ENCODE data around the gene DAZAP1. TPM values are rescaled to one million over a fixed set of nuclear protein-coding genes. Genes with fewer than 3 reads are reported as not detected.

Gene DAZAP1
- total and polyA plus RNA-seq, 2 of the 4 experiments (the other 2 are of a cell fraction): 22.0 to 62.8 TPM

GRCh38 chr19:1392939-1393530 lies 14.4 kb upstream of the DAZAP1 start:
- H2AFZ ChIP-seq (replicated peaks; ENCODE audit: low read length, poor library complexity): no peak overlapping the region
- no peak overlapping the region for H4K5ac ChIP-seq (ENCODE audit: low read depth, low read length)
- peaks cover 0 to 12% of the 10 kb centered on the region in 2 experiments; a peak in 2 of 4 replicates for H3K79me1 ChIP-seq (ENCODE audit: low read depth in 1 of 2, low read length in 2 of 2)
- H3K23ac ChIP-seq (ENCODE audit: low read depth, low read length): no peak overlapping the region
- no peak overlapping the region for H3K18ac ChIP-seq (ENCODE audit: low read depth, low read length)
- no peak for ATAC-seq (ENCODE audit: low read depth)
- no peaks in the 10 kb centered on the region for H3K27me3 ChIP-seq (ENCODE audit: control insufficient read depth, insufficient read depth, low read length)
- DNase-seq: no peak
- no peak overlapping the region for H3K4ac ChIP-seq (ENCODE audit: low read depth, low read length)
- ChIA-PET POLR2A (ENCODE audit: unreplicated experiment) (no interaction called here), CTCF (no interaction called here)
- BruUV-seq (replicated peaks): no TSS peak
- no peak overlapping the region for H2BK20ac ChIP-seq (ENCODE audit: low read depth, low read length)
- no peak overlapping the region for H2BK120ac ChIP-seq (ENCODE audit: low read depth, low read length)
- no peak overlapping the region for H3K27ac ChIP-seq (ENCODE audit: insufficient read depth, low read length)
- no peak overlapping the region for H4K91ac ChIP-seq (ENCODE audit: insufficient read depth, low read depth, low read length)
- peaks cover 24% of the 10 kb centered on the region for H3K36me3 ChIP-seq (ENCODE audit: control insufficient read depth, insufficient read depth, low read length)
- H4K8ac ChIP-seq (ENCODE audit: low read depth in 2 of 2, low read length in 2 of 2): no peak overlapping the region
- TF ChIP-seq RCOR1 (IDR thresholded peaks at IDR 0.05; ENCODE audit: insufficient replicate concordance, low read length) (no peak), MAZ (IDR thresholded peaks at IDR 0.05; ENCODE audit: borderline replicate concordance, low read depth, low read length) (no peak), SMC3 (IDR thresholded peaks at IDR 0.05; ENCODE audit: low read depth, low read length) (no peak), BHLHE40 (IDR thresholded peaks at IDR 0.05; ENCODE audit: low read depth, low read length) (no peak), FOS (IDR thresholded peaks at IDR 0.05; ENCODE audit: low read depth, low read length) (no peak), NFE2L2 (IDR thresholded peaks at IDR 0.05; ENCODE audit: low read depth, low read length) (no peak), CEBPB (IDR thresholded peaks at IDR 0.05; ENCODE audit: low read depth, low read length) (no peak), RAD21 (IDR thresholded peaks at IDR 0.05; ENCODE audit: low read length) (no peak), CTCF (conservative IDR thresholded peaks at IDR 0.05; ENCODE audit: low read depth, low read length) (no peak)
- no peak overlapping the region for H2AK9ac ChIP-seq (replicated peaks; ENCODE audit: low read depth, low read length, poor library complexity)
- intact Hi-C loops (cut with micrococcal nuclease): no loop called here
- H3K4me1 ChIP-seq (ENCODE audit: control insufficient read depth, insufficient read depth, low read length): no peaks in the 10 kb centered on the region
- dilution Hi-C loops (cut with HindIII; ENCODE audit: low sequenced_read_pairs, unreplicated experiment): no loop called here
- no peak overlapping the region for H3K9ac ChIP-seq (ENCODE audit: low read depth, low read length)
- H2AK5ac ChIP-seq (ENCODE audit: low read depth, low read length): no peak overlapping the region
- H3K4me3 ChIP-seq (ENCODE audit: insufficient read depth, low read depth, low read length): no peak overlapping the region
- no peaks in the 10 kb centered on the region; the same call in 1 of the 2 replicates for H4K20me1 ChIP-seq (ENCODE audit: insufficient read depth, low read length)
- in situ Hi-C loops (cut with MboI; ENCODE audit: low sequenced_read_pairs): no loop called here
- WGBS, 2 experiments (ENCODE audit: extremely low coverage in 2 of 2, insufficient read length in 1 of 2): 92% methylated on average over 9 of the region's 37 CpGs; no CpG with 5 or more reads in 1 of the 2 experiments
- no peak overlapping the region for H2BK5ac ChIP-seq (ENCODE audit: low read depth, low read length, poor library complexity, severe bottlenecking)
- H2BK15ac ChIP-seq (ENCODE audit: low read depth, low read length): no peak overlapping the region
- H3K9me3 ChIP-seq (ENCODE audit: control insufficient read depth, insufficient read depth, low read length): no peaks in the 10 kb centered on the region
- H3K4me2 ChIP-seq (ENCODE audit: low read depth, low read length): no peak overlapping the region
- H3K56ac ChIP-seq (ENCODE audit: extremely low read depth, insufficient read depth, low read length): no peak overlapping the region
- no peak overlapping the region for H3K14ac ChIP-seq (replicated peaks; ENCODE audit: low read depth, low read length)
- H3K9me1 ChIP-seq (ENCODE audit: insufficient read depth, low read length): peaks cover 4% of the 10 kb centered on the region; the same call in 1 of the 2 replicates
